ENCODE data around the gene SLC35A5.
"Not testable (repeated sequence)": the region's sequence is repeated elsewhere in the genome, so short reads cannot be mapped to it uniquely, and the experiment has no call there.

DNA sequence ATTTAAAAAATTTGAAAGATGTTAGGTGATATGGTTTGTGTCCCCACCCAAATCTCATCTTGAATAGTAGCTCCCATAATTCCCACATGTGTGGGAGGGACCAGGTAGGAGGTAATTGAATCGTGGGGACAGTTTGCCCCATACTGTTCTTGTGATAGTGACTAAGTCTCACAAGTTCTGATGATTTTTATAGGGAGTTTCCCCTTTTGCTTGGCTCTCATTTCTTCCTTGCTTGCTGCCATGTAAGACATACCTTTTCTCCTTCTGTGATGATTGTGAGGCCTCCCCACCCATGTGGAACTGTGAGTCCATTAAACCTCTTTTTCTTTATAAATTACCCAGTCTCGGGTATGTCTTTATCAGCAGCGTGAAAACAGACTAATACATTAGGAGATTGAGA lies 42.9 kb upstream of the SLC35A5 start:
- TF ChIP-seq, protein P1, sequence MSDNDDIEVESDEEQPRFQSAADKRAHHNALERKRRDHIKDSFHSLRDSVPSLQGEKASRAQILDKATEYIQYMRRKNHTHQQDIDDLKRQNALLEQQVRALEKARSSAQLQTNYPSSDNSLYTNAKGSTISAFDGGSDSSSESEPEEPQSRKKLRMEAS (IDR thresholded peaks at IDR 0.05), result not testable (repeated sequence)
- not testable (repeated sequence) for TF ChIP-seq TAF1 (conservative IDR thresholded peaks at IDR 0.05); YY1 (IDR thresholded peaks at IDR 0.05); GABPA (IDR thresholded peaks at IDR 0.05 in 1 of 2, conservative IDR thresholded peaks at IDR 0.05 in 1 of 2); JUND (IDR thresholded peaks at IDR 0.05); RXRA (IDR thresholded peaks at IDR 0.05); HNF4G (IDR thresholded peaks at IDR 0.05)
- TF ChIP-seq, protein P2, sequence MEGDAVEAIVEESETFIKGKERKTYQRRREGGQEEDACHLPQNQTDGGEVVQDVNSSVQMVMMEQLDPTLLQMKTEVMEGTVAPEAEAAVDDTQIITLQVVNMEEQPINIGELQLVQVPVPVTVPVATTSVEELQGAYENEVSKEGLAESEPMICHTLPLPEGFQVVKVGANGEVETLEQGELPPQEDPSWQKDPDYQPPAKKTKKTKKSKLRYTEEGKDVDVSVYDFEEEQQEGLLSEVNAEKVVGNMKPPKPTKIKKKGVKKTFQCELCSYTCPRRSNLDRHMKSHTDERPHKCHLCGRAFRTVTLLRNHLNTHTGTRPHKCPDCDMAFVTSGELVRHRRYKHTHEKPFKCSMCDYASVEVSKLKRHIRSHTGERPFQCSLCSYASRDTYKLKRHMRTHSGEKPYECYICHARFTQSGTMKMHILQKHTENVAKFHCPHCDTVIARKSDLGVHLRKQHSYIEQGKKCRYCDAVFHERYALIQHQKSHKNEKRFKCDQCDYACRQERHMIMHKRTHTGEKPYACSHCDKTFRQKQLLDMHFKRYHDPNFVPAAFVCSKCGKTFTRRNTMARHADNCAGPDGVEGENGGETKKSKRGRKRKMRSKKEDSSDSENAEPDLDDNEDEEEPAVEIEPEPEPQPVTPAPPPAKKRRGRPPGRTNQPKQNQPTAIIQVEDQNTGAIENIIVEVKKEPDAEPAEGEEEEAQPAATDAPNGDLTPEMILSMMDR (IDR thresholded peaks at IDR 0.05; ENCODE audit: low read depth, low read length, missing input control), result not testable (repeated sequence)
- TF ChIP-seq, protein P3, sequence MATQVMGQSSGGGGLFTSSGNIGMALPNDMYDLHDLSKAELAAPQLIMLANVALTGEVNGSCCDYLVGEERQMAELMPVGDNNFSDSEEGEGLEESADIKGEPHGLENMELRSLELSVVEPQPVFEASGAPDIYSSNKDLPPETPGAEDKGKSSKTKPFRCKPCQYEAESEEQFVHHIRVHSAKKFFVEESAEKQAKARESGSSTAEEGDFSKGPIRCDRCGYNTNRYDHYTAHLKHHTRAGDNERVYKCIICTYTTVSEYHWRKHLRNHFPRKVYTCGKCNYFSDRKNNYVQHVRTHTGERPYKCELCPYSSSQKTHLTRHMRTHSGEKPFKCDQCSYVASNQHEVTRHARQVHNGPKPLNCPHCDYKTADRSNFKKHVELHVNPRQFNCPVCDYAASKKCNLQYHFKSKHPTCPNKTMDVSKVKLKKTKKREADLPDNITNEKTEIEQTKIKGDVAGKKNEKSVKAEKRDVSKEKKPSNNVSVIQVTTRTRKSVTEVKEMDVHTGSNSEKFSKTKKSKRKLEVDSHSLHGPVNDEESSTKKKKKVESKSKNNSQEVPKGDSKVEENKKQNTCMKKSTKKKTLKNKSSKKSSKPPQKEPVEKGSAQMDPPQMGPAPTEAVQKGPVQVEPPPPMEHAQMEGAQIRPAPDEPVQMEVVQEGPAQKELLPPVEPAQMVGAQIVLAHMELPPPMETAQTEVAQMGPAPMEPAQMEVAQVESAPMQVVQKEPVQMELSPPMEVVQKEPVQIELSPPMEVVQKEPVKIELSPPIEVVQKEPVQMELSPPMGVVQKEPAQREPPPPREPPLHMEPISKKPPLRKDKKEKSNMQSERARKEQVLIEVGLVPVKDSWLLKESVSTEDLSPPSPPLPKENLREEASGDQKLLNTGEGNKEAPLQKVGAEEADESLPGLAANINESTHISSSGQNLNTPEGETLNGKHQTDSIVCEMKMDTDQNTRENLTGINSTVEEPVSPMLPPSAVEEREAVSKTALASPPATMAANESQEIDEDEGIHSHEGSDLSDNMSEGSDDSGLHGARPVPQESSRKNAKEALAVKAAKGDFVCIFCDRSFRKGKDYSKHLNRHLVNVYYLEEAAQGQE (IDR thresholded peaks at IDR 0.05), result not testable (repeated sequence)

Measured in liver (tissue), 3 donors.